Measurements from ENCODE around the gene PCTP.

PCTP gene

GRCh38 chr17:55730380-55730779 is 20.5 kb upstream of the PCTP start:
- no peaks in the 10 kb centered on the region for H3K9me3 ChIP-seq (ENCODE audit: control insufficient read depth, low read length)
- no peaks in the 10 kb centered on the region for H3K27me3 ChIP-seq (ENCODE audit: control insufficient read depth, insufficient read depth, low read length)
- H3K36me3 ChIP-seq (ENCODE audit: control insufficient read depth, insufficient read depth, low read length): no peaks in the 10 kb centered on the region
- no peak overlapping the region for H3K4me3 ChIP-seq (ENCODE audit: low read length)
- H3K9ac ChIP-seq (ENCODE audit: low read length): no peak overlapping the region
- H3K4me1 ChIP-seq (ENCODE audit: control insufficient read depth, insufficient read depth, low read length): no peaks in the 10 kb centered on the region

DNA sequence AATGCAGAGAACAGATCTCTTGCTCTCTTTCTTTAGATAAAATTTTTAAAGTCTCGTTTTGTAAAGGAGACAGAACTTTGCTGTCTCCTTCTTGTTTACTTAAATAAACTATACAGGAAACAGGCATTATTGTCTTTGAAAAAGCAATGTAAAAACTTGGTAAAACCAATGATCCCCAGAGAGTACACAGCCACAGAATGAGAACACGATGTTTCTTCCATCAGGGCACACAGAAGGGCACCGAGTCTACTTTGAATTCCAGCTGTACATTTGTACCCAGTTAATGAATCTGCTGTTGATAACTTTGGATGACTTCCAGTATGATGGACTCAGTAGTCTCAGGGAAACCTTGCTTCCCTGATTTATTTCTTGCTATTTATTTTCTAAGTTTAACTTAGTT is 20.0 kb upstream of the PCTP start:
- no peak overlapping the region for H3K9ac ChIP-seq (ENCODE audit: low read length)
- H3K36me3 ChIP-seq (ENCODE audit: control insufficient read depth, insufficient read depth, low read length): no peaks in the 10 kb centered on the region
- no peaks in the 10 kb centered on the region for H3K9me3 ChIP-seq (ENCODE audit: control insufficient read depth, low read length)
- H3K4me1 ChIP-seq (ENCODE audit: control insufficient read depth, insufficient read depth, low read length): no peaks in the 10 kb centered on the region
- no peak overlapping the region for H3K4me3 ChIP-seq (ENCODE audit: low read length)
- H3K27me3 ChIP-seq (ENCODE audit: control insufficient read depth, insufficient read depth, low read length): no peaks in the 10 kb centered on the region

DNA sequence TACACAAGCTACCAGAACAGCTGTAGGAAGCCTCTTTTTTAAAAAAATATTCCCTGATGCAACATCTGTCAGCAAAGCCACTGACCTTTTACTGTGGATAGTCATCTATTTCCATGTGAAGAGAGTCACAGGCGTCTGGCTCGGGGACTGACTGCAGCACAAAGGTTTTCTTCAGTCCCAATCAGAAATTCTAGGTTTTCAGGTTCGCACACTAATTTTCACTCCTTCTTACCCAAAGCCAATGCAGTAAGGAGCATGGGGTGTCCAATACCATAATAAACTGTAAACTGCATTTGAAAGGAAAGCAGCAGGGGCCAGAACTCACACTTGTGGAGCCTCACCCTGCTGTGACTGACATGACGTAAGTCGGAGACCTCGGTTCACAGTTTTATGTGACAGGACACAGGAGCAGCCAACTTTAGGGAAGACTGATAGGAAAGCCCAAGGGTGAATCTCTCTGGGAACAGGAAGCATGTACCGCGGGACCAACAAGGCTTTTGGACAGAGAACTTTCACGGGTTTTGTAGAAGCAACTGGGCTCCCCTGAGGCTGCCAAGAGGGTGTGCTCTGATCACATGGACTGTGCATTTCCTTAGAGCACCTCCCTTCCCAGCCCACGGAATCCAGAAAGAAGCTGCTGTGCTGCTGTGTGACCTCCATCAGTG is 19.1 kb upstream of the PCTP start:
- Histone ChIP-seq H3K27me3 (ENCODE audit: control insufficient read depth, insufficient read depth, low read length) (no peaks in the 10 kb centered on the region), H3K9me3 (ENCODE audit: control insufficient read depth, low read length) (no peaks in the 10 kb centered on the region), H3K36me3 (ENCODE audit: control insufficient read depth, insufficient read depth, low read length) (no peaks in the 10 kb centered on the region), H3K4me1 (ENCODE audit: control insufficient read depth, insufficient read depth, low read length) (no peaks in the 10 kb centered on the region), H3K9ac (ENCODE audit: low read length) (no peak overlapping the region), H3K4me3 (ENCODE audit: low read length) (no peak overlapping the region)

- Histone ChIP-seq H3K9ac (ENCODE audit: low read length) (no peak overlapping the region), H3K36me3 (ENCODE audit: control insufficient read depth, insufficient read depth, low read length) (no peaks in the 10 kb centered on the region), H3K4me3 (ENCODE audit: low read length) (no peak overlapping the region), H3K27me3 (ENCODE audit: control insufficient read depth, insufficient read depth, low read length) (no peaks in the 10 kb centered on the region), H3K4me1 (ENCODE audit: control insufficient read depth, insufficient read depth, low read length) (no peaks in the 10 kb centered on the region), H3K9me3 (ENCODE audit: control insufficient read depth, low read length) (no peaks in the 10 kb centered on the region)
Measured at GRCh38 chr17:55734128-55734781, 16.6 kb upstream of the PCTP start.

DNA sequence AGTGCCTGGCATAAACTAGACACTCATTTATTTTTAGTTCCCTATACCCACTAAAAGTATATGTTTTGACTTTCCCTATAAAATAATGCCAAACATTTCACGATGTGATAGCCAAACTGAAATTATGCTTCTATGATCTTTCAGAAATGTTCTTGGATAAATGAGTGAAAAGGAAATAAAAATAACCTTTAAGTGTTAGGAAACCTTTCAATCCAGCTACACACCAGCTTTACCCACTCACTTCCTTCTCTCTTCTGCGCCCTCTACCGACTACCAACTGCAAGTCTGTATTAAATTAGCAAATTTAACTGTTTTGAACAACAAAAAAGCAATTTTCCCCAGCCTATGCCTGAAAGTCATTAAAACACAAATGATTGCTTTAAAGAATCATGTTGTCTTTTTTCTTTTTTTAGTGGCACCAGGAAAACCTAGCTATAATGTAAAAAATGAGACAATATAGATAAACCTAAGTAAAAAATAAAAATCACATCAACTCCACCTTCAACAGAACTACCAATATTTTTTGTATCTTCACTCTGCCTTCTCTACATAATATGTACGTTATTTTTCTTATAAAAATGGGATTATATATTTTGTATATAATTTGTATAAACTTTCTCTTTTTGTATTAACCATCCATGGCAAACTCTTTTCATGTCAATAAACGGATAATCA is 15.0 kb upstream of the PCTP start:
- H3K4me3 ChIP-seq (ENCODE audit: low read length): no peak overlapping the region
- no peak overlapping the region for H3K9ac ChIP-seq (ENCODE audit: low read length)
- no peaks in the 10 kb centered on the region for H3K4me1 ChIP-seq (ENCODE audit: control insufficient read depth, insufficient read depth, low read length)
- H3K36me3 ChIP-seq (ENCODE audit: control insufficient read depth, insufficient read depth, low read length): no peaks in the 10 kb centered on the region
- H3K27me3 ChIP-seq (ENCODE audit: control insufficient read depth, insufficient read depth, low read length): peaks cover 3% of the 10 kb centered on the region
- no peaks in the 10 kb centered on the region for H3K9me3 ChIP-seq (ENCODE audit: control insufficient read depth, low read length)

DNA sequence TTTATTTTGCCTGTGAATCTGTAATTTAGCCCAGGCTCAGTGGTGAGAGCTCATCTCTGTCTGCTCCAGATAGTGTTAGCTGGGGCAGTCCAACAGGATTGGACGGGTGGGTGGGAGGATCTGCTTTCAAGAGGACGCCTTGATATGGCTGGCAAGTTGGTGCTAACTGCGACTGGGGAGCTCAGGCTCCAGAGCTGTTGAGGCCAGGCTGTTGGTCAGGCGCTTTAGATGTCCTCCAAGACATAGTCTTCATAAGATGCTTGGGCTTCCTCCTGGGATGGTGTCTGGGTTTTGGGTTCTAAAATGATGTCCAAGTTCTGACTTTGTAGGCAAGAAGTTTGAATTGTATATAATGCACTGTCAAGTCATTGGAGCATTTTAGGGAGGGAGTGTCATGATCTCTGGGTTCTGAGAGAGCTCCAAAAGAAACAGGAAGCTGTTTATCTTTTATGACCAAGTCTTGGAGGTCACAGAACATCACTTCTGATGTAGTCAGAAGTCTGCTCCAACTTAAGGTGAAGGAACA is 12.8 kb upstream of the PCTP start:
- Histone ChIP-seq H3K27me3 (ENCODE audit: control insufficient read depth, insufficient read depth, low read length) (peaks cover 3% of the 10 kb centered on the region), H3K9ac (ENCODE audit: low read length) (no peak overlapping the region), H3K36me3 (ENCODE audit: control insufficient read depth, insufficient read depth, low read length) (no peaks in the 10 kb centered on the region), H3K9me3 (ENCODE audit: control insufficient read depth, low read length) (no peaks in the 10 kb centered on the region), H3K4me3 (ENCODE audit: low read length) (no peak overlapping the region), H3K4me1 (ENCODE audit: control insufficient read depth, insufficient read depth, low read length) (no peaks in the 10 kb centered on the region)

GRCh38 chr17:55740511-55741355 is 10.1 kb upstream of the PCTP start:
- H3K4me3 ChIP-seq (ENCODE audit: low read length): no peak overlapping the region
- H3K36me3 ChIP-seq (ENCODE audit: control insufficient read depth, insufficient read depth, low read length): no peaks in the 10 kb centered on the region
- H3K9me3 ChIP-seq (ENCODE audit: control insufficient read depth, low read length): no peaks in the 10 kb centered on the region
- H3K4me1 ChIP-seq (ENCODE audit: control insufficient read depth, insufficient read depth, low read length): no peaks in the 10 kb centered on the region
- H3K27me3 ChIP-seq (ENCODE audit: control insufficient read depth, insufficient read depth, low read length): peaks cover 3% of the 10 kb centered on the region
- H3K9ac ChIP-seq (ENCODE audit: low read length): no peak overlapping the region

- no peaks in the 10 kb centered on the region for H3K4me1 ChIP-seq (ENCODE audit: control insufficient read depth, insufficient read depth, low read length)
- H3K4me3 ChIP-seq (ENCODE audit: low read length): no peak overlapping the region
- no peaks in the 10 kb centered on the region for H3K36me3 ChIP-seq (ENCODE audit: control insufficient read depth, insufficient read depth, low read length)
- H3K27me3 ChIP-seq (ENCODE audit: control insufficient read depth, insufficient read depth, low read length): peaks cover 3% of the 10 kb centered on the region
- no peak overlapping the region for H3K9ac ChIP-seq (ENCODE audit: low read length)
- no peaks in the 10 kb centered on the region for H3K9me3 ChIP-seq (ENCODE audit: control insufficient read depth, low read length)
Measured at GRCh38 chr17:55741356-55741700, 9.5 kb upstream of the PCTP start.

DNA sequence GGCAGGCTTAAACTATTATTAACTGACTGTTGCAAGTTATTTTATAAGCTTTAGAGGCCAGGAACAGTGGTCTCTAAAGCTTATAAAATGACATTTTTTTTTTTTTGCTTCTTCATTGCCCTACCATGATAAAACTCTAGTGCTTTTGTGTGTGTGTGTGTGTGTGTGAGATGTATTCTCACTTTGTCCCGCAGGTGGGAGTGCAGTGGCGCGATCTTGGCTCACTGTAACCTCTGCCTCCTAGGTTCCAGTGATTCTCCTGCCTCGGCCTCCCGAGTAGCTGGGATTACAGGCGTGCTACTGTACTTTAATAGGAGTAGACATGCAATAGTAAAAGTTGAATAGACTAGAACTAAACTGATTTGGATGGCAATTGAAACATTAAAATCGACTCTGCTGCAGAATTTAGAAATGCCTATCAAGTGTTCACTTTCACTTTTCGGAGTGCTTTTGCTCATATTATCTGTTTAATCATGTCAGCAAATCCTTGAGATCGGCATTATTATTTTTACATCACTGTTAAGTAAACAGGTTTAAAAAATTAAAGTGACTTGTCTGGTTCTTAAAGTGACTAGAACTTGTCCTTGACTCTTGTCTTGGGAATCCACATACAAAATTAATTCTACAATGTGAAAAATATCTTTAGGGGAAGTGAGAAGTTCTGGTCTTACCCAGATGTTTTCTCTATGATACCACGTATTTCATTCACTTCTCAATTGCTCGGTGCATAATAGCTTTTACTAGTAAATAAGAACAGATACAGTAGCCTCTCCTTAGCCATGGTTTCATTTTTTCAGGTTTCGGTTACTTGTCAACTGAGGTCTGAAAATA is 8.4 kb upstream of the PCTP start:
- Histone ChIP-seq H3K4me1 (ENCODE audit: control insufficient read depth, insufficient read depth, low read length) (no peaks in the 10 kb centered on the region), H3K9ac (ENCODE audit: low read length) (no peak overlapping the region), H3K9me3 (ENCODE audit: control insufficient read depth, low read length) (no peaks in the 10 kb centered on the region), H3K4me3 (ENCODE audit: low read length) (no peak overlapping the region), H3K27me3 (ENCODE audit: control insufficient read depth, insufficient read depth, low read length) (peaks cover 3% of the 10 kb centered on the region), H3K36me3 (ENCODE audit: control insufficient read depth, insufficient read depth, low read length) (no peaks in the 10 kb centered on the region)

- H3K4me1 ChIP-seq (ENCODE audit: control insufficient read depth, insufficient read depth, low read length): no peaks in the 10 kb centered on the region
- peaks cover 3% of the 10 kb centered on the region for H3K27me3 ChIP-seq (ENCODE audit: control insufficient read depth, insufficient read depth, low read length)
- no peaks in the 10 kb centered on the region for H3K9me3 ChIP-seq (ENCODE audit: control insufficient read depth, low read length)
- no peaks in the 10 kb centered on the region for H3K36me3 ChIP-seq (ENCODE audit: control insufficient read depth, insufficient read depth, low read length)
- no peak overlapping the region for H3K4me3 ChIP-seq (ENCODE audit: low read length)
- no peak overlapping the region for H3K9ac ChIP-seq (ENCODE audit: low read length)
Measured at GRCh38 chr17:55743103-55743679, 7.7 kb upstream of the PCTP start.

DNA sequence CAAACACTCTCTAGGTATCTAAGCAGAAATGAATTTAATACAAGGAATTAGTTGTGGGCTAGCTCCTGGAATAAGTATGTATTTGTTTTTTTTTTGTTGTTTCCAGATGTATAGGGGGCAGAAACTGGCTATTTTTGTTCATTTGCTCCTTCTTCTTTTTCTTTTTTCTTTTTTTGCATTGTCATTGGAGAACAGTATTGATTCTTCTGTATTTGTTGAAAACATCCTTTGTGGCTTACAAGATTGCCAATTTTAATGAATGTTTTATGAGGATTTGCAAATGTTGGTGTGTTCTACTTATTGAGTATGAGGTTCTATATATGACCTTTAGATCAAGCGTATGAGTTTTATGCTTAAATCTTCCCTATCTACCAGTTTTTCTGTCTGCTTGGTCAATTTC is 5.6 kb upstream of the PCTP start:
- no peaks in the 10 kb centered on the region for H3K36me3 ChIP-seq (ENCODE audit: control insufficient read depth, insufficient read depth, low read length)
- H3K4me3 ChIP-seq (ENCODE audit: low read length): no peak overlapping the region
- no peaks in the 10 kb centered on the region for H3K27me3 ChIP-seq (ENCODE audit: control insufficient read depth, insufficient read depth, low read length)
- H3K4me1 ChIP-seq (ENCODE audit: control insufficient read depth, insufficient read depth, low read length): no peaks in the 10 kb centered on the region
- no peaks in the 10 kb centered on the region for H3K9me3 ChIP-seq (ENCODE audit: control insufficient read depth, low read length)
- H3K9ac ChIP-seq (ENCODE audit: low read length): no peak overlapping the region

All from mucosa of stomach (tissue), 1 donor.